RPMI7951 (cell line): Measurements from ENCODE around the gene REXO1. TPM values are rescaled to one million over a fixed set of nuclear protein-coding genes. Genes with fewer than 3 reads are reported as not detected.

Experiments used
- DNase-seq: peaks from one replicate; pipeline ENCODE4 v3.0.0-alpha.2; 2012; ENCODE audit warnings: low read depth
- total RNA-seq: library from RNA; depleted of rRNA; stranded (reverse); fragments of >200 nt; shearing (Covaris generic); gene quantifications from 2 replicates; pipeline ENCODE4 v1.2.3, GENCODE V29; 2014

The REXO1 gene
- total RNA-seq, 1 experiment from 2014 or later, result 3.5 TPM

DNA sequence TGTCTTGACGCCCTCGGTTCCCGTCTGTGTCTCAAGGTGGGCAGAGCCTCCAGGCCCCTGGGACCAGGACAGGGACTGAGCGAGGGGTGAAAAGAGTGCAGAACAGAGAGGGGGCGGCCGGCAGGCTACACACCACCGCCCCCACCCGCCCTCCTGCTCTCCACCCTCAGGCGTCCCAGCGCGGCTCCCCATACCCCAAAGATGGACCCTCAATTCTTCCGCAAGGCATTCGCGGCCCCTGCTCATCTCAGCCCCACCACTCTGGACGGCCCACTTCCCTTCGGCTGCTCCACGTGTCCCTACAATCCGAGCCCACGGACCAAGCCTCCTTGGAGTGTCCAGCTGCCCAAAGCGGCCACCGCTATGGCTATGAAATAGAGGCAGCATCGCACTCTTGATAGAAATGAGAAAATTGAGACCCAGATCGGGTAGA is 13.3 kb upstream of the REXO1 start:
- no peak for DNase-seq

DNA sequence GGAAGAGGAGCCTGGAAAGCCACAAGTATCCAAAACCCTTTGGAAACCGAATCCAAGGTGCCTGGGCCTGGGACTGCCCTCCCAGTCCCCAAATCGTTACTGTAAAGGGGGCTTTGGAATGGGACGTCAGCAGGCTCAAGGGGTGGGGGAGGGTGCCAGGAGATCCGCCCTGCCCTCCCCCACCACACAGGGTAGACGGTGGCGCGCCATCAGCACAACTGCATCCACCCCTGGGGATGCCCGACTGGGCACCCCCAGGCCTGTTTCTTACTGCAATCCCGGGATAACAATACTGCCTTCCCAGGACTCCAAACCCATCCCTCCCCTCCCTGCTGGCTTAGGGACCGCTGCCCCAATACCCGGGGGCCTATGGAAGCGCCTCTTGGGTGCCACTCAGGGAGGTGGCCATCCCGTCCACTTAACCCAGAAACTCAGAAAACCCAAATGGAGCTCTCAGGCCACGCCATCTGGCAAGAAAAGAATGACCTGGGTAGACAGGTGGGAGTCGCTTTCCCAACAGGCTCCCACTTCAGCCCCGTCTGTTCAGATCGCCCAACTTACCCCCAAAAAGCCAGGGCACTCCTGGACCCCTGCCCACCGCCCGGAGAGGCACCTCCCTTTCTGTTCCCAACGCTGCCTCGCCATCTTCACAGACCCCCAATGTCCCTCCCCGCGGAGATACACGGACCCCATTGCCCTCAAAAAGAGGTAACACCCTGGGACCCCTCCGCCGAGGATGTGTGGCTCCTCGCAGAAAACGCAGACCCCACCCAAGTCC is 12.7 kb upstream of the REXO1 start:
- no peak for DNase-seq

DNA sequence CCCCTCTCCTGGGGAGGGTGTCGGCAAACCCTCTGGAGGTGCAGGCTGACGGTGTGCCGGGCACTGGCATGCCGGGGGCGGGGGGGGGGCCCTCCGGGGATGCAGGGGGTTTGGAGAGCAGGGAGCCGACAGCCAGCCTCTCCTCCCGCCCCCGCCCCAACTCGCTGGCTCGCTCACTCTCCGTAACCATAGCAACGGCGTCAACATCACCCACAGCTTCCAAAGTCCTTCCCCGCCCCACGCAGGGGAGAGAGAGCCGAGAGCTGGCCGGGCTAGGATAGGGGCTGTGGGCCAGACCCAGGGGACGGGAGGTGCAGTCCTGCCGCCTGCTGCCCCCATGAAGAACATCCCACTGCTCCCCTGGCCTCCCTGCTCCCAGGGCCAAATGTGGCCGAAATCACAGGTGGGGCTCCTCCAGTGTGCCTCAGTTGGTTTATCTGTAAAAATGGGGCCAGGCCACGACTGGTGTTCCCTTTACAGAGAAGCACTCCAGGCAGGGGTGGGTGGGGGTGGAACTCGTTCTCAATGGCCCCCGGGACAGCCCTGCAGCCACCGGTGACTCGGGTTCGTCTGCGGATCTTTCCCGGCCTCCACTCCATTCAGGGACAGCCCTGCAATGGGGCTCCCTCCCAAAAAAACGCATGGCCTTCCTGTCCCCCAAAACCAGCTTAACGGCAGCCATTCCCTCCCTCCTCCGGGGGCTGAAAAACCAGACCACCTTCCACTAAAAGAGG is 11.9 kb upstream of the REXO1 start:
- peak; percentile 59 for DNase-seq

- no peak for DNase-seq
Measured at GRCh38 chr19:1859331-1859781, 11.1 kb upstream of the REXO1 start.

DNA sequence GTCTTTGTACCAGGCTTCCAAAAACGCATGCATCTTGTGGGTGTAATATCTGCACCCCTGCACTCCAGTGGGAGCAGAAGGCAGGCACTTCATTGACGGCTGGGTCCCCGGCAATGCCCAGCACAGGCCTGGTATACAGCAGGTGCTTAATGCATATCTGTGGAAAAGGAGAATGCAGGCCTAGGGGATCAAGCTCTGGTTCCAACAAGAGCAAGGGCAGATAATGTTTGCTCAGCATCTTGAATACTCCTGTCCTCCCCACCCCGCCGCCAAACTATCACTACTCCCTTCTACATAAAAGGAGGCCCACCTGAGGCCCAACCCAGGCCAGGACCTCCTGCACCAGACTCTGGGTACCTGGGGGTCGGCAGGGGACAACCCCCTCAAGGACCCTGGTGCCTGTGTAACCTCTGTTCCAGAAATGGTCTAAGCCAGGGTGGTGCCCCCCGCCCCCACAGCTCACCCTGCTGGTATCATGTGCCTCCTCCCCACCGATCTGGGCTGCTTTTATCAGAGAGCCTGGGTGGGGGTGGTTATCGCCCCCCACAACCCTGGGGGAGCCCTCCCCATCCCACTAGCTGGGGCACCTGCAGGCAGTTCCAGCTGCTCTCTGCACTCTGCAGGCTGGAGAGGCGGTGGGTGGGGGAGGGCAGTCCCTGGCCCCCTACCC is 10.3 kb upstream of the REXO1 start:
- no peak for DNase-seq

DNA sequence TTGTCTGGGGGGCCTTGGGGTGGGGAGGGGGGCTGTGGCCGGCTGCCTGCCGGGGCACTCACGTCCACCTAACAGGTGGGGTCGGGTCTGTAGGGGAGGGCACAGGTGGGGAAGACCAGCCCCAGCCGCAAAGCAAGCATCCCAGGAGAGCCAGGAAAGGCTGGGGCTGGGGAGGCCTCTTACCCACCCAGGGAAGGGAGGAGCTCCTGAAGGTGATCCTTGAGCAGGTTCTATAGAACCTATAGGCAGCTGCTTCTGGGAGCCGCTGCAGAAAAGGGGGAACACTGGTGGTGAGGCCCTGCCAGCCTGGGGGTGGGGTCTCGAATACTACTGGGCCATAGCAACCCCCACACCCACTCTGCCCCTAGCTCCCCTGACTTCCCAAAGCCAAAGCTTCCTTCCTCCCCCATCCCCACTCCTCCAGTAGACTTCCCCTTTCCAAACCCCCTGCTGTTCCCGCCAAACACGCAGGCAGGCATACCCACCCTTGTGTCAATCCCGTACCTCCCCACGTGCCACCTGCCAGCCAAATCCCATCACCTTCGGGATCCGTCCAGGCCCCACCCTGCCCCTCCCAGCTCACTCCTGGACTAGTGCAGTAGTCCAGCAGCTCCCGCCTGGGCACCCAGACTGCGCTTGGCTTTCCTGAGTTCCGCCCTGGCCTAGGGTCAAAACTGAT is 9.5 kb upstream of the REXO1 start:
- no peak for DNase-seq

- DNase-seq, result peak; percentile 74
Measured at GRCh38 chr19:1856698-1857603, 8.7 kb upstream of the REXO1 start.

DNA sequence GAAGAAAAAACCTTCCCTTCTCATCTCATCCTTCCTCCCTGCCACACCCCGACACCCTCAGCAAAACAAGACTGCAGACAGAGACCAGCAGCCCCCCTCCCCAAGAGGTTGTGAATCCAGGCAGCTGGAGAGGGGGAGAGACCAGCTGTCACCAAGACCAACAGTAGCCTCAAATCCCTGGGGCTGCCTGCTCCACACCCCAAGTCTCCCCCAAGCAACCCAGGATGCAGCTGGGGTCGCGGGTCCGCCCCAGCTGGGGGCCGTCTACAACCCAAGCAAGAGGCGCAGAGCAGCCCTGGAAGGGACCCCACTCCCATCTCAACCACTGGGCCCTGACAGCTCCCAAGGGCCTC is 8.0 kb upstream of the REXO1 start:
- no peak for DNase-seq

DNA sequence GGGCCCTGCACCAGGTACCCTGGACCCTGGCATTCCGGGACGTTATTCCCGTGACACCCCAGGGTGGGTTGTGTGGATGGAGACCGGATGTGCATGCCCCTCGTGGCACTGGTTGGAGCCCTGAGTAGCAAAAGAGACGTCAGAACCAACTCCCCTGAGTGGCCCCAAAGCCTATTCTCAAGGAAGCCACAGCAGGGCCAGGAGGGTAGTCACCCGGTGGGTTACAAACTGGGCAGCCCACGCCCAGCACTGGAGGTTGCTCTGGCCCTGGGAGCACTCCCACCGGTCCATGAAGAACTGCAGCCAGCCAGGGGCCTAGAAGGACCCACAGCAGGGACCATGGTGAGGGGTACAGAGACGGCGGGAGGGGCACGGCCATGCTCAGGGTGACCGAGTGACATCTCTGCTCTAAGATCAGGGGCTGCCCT is 7.6 kb upstream of the REXO1 start:
- DNase-seq, result no peak

GRCh38 chr19:1855040-1855827 is 7.0 kb upstream of the REXO1 start:
- peak; percentile 90 for DNase-seq

GRCh38 chr19:1854542-1855039 is 6.3 kb upstream of the REXO1 start:
- peak; percentile 41 for DNase-seq

GRCh38 chr19:1854039-1854541 is 5.8 kb upstream of the REXO1 start:
- DNase-seq, result no peak

DNA sequence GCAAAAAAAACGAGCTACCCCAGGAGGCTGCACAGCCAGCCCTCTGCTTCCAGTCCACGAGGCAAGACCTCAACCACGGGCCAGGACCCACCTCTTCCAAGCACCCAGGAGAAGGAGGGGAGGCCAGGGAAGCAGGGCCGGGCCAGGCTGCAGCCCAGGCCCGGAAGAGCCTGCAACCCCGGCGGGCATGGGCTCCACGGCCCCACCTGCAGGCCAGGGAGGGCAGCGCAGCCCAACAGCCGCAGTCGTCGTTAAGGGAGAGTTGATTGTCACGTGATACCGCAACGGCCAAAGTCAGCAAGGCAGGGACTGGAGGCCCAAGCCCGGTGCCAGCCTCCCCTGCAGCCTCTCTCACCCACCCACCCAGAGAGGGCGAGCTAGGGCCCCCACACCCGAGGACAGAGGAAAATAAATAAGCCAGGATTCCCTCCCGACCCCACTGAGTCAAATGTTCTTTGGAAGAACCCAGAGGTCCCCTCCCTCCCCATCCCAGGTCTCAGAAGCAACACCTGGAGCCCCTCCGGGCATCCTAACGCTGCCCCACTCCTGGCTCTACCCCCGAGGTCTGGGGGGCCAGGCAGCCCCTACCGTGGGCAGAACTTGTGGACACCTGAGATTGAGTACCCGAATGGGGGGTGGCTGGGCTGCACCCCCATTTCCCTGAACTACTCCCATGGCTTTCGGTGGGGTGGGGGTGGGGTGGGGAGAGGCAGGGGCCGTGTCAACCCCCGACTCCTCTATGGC is 5.2 kb upstream of the REXO1 start:
- peak; percentile 67 for DNase-seq

DNA sequence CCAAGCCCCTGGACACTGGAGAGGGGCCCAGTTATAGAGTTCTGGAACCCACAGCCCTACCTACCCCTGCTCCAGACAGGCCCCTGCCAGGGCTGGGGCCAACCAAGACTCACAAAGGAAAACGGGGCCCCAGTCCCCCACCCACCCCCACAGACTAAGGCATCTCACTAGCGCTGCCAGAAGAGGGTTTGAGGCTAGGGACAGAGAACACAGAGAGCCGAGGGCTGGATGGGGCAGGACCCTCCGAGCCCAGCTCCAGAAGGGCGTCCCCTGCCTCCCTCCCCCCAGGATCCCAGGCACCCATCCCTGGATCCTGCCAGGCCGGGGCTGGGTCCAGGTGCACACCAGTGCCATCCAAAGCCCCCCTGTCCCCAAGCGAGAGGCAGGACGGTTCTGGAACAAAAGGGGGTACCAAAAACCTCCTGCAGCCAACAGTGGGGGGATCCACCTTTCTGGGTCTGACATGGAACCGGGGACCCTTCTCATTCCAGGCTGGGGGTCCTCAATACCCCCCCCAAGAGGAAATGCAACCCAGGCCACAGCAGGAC is 4.4 kb upstream of the REXO1 start:
- no peak for DNase-seq

- DNase-seq, result no peak
Measured at GRCh38 chr19:1851654-1852580, 3.6 kb upstream of the REXO1 start.

- DNase-seq, result no peak
Measured at GRCh38 chr19:1850809-1851653, 2.7 kb upstream of the REXO1 start.
